Skin of body (tissue), 2 donors: ENCODE measurements around the gene GPR179. TPM values are rescaled to one million over a fixed set of nuclear protein-coding genes. Genes with fewer than 3 reads are reported as not detected.

ENCODE experiments used
- DNase-seq: peaks from one replicate; lab custom pipeline; 2025; lab: John Stamatoyannopoulos, UW
- total RNA-seq: library from RNA; depleted of rRNA; stranded (reverse); fragments of >200 nt; gene quantifications from one replicate; pipeline ENCODE4 v1.2.3, GENCODE V29; 2014

GPR179 gene
- total RNA-seq, 1 donor from 2014 or later, result 0.10 TPM

DNA sequence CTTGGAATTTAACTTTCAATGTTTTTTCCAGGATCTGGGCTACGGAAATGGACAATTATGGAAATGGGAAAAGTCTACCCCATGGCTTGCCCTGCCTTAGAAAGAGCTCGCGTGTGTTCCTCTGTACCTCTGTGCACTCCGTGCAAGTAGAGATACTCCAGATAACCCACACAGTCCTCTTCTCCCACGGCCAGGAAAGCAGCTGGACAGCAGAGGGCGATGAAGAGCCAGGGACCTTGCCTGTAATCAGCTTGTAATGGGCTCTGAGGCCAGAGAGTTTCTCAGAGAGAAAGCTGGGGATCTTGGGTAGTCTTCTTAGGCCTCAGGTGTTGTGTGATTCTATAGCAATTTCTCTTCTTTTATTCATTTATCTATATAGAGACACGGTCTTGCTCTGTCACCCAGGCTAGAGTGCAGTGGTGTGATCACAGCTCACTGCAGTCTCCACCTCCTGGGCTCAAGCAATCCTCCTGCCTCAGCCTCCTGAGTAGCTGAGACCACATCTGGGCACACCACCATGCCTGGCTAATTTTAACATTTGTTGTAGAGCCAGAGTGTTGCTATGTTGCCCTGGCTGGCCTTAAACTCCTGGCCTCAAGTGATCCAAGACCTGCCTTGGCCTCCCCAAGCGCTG is 5.5 kb upstream of the GPR179 start:
- DNase-seq, result peak; percentile 77

DNA sequence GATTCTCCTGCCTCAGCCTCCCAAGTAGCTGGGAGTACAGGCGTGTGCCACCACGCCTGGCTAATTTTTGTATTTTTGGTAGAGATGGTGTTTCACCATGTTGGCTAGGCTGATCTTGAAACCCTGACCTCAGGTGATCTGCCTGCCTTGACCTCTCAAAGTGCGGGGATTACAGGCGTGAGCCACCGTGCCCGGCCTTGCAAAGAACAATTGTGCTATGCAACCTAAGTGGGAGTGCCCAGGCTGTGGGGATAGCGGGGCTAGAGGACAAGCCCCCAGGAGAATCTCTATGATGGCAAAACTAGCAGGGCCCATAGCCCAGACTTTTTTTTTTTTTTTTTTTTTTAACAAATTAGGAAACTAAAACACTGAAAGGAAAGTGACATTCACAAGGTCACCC is 2.0 kb upstream of the GPR179 start:
- DNase-seq, result no peak

DNA sequence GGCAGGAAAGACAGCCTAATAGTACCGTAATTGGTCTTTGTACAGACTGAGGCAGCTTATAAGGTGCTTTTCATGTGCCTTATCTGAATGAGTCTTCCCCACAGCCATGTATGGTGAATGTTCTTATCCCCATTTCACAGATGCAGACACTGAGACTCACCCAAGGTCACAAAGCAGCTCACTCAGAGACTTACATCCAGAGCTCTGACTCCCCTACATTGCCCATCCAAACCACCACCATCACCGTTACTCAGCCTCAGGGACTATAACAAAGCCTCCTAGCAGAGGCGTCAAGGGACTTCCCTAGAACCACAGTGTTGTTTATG is 627 bp upstream of the GPR179 start:
- DNase-seq, result no peak

DNA sequence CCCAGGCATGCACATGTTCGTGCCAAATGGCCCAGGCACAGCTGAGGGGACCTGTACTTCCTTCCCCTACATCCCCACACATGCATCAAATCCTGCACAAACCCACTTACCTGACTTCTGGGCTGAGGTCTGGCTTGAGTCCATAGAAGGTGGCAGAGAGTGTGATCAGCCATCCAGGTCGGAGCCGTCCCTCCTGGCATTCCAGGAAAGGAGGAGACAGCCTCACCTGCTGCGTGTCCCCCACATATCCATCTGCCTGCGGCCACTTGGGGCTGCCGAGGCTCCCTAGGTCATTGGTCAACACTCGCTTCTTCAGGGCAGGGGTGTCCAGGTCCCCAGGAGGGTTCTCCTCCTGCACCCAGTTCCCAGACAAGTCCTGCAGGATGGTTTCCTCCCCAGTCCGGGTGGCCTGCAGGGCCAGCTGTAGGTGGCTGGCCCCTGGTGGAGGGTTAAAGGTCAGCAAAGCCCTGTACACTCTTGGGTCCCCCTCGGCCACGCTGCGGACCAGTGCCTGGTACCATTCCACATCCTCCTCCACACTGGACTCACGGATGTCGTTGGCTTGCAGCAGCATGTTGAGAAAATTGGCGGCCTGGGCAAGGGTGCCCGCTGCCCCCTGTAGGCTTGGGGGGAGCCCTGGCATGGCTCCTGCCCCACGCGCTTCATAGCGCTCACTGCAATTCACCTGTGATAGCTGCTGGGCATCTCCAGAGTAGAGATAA is 709 bp downstream of the GPR179 start:
- no peak for DNase-seq

DNA sequence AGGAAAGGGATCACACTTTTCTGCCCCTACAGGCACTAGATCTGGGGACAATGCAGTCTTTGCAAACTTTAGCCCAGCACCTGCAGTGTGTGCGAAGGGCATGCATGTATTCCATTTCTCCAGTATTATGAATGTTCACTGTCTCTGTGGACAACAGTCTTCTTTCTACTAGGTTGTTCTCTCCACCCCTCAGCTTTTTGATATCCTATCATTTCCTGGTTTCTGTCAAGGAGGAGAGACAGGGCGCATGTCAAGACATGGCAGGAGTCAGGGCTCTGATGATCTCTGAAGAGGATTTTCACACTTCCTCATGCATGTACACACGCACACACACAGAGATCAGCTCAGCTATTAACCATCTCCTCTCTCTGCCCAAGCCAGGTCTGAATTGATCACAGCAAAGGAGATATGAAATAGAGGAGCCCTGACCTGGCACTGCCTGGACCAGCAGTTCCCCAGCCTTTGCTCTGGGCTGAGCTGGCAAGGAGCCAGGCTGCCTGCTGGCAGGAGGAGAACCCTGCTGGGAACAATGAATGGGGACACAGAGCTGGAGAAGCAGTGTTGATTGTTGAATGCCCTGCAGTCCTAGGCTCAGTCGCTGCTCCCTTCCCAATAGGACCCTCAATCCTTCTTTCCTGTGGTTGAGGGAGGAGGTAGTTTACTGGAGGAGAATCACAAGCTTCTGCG is 2.6 kb downstream of the GPR179 start:
- DNase-seq, result no peak

DNA sequence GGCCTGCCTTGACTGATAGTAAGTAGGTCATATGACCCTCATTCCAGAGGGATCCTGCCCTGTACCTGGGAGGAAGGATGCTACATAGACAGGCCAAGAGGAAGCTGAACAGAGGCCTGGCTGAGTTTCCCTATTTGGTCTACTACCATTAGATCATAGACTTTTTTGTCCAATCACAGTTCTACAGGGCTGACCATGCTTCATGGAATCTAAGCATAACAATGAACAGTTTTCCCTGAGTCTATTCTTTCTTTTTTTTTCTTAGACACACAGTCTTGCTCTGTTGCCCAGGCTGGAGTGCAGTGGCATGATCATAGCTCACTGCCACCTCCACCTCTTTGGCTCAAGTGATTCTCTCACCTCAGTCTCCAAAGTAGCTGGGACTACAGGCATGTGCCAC is 3.9 kb downstream of the GPR179 start:
- DNase-seq, result no peak

DNA sequence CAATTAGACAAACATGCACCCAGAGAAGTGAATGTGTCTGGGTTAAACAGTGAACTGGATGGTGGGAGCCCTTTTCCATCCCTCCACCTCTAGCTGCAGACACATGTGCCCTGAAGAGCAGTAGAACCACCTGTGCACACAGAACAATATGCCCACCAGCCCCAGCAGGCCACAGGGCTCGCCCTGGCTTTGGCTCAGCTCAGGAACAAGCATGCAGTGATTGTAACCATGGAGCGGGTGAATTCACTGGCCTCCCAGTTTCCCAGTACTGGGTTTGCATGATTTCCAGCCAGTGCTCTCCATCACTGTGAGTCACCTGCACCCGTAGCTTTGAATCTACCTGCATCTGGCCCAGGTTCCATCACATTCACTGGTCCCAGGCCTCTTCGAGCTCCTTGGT is 5.2 kb downstream of the GPR179 start:
- DNase-seq, result no peak

DNA sequence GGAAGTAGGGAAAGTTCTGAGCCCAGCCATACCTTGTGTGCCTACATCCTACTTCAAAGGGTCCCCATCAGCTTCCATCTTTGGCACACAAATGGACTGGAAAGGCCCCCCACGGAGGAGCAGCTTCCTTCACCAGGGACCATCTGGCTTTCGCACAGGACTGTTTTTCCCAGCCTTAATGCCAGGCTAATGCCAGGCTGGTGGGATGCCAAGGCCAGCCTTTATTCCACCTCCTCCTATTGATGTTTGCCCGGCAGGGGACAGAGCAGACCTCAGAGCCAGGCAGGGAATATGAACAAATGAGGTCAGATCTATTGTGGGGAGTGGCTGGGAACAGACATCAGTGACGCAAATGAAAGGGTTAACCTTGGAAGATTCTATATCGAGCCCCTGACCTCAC is 5.7 kb downstream of the GPR179 start:
- no peak for DNase-seq

DNA sequence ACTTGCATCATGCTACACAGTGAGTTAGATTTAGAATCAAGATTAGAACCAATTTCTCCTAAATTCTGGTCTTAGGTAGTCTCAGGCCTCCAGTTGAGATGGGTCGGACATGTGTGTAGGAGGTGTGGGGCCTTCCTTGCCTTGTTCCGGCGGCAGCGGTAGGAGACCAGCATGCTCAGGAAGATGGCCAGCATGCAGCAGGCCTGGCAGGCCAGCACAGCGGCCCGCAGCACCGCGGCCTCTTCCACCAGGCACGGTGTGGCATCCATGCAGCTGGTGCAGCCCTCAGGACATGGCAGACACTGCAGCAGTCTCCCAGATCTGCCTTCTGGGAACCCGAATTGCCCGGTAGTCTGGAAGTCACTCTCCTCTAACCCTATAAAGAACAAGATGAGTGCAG is 6.9 kb downstream of the GPR179 start:
- no peak for DNase-seq

DNA sequence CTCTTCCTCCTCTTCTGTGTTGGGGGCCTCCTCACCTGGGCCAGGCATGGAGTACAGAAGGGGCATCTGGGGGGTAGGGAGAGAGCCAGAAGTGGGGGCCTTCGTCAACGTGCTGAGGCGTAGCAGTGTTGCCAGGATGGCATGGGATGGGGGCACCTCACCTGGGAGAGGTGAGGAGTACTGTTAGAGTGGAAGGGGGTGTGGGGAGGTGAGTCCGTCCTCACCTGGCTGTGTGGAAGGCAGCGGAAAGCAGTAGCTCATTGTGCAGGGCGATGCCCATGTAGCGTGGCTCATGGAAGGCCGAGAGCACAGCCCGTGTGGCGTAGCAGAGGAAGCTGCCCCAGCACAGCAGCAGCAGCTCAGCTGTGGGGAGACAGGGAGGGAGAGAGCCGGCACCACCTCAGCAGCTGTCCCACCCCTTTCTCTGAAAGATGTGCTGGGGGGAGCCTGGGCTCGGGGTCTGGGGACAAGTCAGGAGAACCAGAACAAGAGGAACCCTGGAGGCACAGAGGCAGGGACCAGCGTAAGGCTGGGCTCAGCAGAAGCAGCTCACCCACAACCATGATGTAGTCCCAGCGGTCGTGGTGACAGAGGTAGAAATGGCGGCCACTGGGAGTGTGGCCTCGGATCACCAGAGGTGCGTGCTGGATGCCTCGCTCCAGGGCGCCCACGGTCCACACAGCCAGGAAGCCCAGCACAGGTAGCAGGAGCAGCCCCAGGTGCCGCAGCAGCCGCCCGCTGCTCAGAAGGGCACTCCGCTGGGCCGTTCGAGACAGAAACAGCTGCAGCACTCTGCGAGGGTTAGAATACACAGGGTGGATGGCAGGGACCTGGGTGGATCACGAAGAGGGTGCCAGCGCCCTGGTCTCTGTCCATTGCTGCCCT is 9.0 kb downstream of the GPR179 start:
- DNase-seq, result no peak

DNA sequence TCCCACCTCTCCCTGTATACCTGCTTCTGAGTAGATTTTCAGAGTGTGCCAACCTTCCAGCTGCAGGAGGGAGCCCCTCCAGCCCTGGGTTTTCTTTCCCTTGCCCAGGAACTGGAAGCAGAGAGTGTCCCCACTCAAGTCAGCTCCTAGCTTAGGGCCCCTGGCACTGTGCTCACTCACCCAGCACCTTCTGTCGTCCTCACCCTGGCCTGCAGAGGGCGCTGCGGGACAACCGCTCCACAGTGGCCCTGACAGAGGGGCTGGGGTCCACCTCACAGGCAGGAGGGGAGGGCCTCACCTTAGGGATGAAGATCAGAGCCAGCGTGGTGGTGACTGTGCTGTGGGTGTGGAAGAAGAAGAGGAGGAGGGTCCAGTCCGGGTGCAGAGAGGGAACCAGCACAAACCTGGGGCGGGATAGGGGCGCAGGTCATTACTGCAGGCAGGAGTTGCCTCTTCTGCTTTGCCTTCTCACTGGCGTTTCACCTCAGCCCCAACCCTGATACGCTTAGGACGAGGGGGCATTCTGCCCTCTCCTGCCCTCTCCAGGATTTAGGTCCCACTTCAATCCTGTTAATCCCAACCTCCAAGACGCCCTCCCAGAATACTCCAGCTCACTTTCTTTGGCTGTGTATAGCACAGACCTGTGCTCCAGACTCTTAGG is 10.0 kb downstream of the GPR179 start:
- no peak for DNase-seq

DNA sequence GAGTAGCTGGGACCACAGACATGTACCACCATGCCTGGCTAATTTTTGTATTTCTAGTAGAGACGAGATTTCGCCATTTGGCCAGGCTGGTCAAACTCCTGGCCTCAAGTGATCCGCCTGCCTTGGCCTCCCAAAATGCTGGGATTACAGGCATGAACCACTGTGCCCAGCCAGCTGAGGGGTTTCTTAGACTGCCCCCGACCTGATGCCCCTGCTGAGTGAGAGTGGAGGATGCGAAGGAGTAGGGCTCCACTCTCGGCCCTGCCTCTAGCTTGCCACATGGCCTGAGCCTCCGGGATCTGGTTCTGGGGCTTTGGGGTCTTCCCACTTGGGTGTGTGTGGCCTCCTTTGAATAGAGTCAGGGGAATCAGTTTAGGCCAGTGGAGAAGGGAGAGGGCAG is 11.0 kb downstream of the GPR179 start:
- DNase-seq, result no peak

DNA sequence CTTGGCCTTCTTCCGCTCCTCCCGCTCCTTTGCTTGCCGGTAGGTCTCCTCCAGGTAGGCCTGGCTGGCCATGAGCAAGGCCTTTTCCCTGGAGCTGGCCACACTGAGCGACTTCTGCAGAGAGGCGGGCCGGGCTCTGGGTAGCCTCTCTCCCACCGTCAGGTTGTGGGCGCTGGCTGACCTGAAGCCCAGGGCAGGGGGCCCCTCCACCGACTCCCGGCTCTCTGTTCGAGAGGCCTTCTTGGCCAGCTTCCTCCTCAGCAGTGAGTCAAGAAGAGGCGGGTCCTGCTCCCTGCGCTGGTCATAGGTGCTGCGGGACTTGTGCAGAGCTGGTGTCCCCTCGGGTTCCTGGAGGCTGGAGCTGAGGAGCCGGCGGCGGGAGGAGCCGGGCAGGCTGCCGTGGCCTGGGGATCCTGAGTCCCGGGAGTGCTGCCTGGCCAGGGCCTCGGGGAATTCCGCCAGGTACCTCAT is 12.8 kb downstream of the GPR179 start:
- no peak for DNase-seq

DNA sequence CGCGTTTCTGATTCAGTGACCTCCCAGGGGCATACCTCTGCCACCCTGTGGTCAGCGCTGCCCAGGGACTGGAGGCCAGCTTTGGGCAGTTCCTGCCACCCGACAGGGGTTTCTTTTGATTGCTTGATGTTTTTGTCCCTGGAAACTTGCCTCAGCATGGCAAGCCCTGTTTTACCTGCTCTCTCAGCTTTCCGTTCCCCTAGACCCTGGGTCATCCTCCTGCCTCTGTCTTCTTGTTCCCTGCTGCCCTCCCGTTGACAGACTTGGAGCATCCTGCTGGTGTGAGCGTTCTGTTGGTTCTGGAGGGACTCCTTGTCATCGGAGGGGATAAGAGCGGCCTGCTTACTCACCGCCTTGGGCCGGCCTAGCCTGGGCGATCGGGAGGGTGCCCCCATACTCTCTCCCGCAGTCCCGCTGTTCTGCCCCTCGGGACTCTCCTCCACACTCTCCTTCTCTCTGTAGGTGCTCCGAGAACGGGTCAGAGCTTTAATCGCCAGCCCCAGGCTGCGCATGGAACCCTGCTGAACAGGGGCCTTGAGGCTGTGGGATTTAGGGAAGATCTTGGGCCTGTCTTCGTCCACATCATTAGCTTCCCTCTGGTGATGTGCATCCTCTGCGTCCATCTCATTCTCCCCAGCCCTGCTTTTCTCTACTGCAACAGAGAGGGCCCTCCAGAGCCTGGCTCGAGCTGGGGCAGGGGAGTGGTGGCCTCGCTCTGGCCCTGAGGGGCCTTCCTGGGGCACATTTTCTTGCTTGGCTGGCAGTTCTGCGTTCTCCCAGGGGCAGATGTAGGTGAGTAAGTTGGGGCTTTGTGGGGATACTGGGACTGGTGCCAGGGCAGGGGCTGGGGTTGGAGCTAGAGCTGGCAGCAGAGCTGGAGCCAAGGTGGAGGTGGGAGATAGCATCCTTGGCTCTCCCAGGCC is 13.7 kb downstream of the GPR179 start:
- no peak for DNase-seq

DNA sequence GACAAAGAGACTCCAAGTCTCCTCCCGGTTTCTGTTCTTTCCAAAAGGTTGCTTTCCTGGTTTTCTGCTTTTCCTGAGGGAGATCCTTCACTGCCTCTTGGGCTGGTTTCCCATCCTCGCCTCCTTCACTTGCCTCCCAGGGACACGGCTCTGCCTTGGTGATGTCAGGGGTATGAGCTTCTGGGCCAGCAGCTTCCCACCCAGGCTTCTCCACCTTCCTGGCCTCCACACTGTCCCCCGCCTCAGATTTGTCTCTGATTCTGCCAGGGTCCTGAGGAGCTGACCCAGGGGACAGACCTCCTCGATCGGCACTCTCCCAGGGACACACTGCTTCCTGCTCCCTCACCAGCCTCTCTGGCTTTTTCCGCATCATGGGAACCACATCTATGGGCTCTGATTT is 14.5 kb downstream of the GPR179 start:
- DNase-seq, result no peak

DNA sequence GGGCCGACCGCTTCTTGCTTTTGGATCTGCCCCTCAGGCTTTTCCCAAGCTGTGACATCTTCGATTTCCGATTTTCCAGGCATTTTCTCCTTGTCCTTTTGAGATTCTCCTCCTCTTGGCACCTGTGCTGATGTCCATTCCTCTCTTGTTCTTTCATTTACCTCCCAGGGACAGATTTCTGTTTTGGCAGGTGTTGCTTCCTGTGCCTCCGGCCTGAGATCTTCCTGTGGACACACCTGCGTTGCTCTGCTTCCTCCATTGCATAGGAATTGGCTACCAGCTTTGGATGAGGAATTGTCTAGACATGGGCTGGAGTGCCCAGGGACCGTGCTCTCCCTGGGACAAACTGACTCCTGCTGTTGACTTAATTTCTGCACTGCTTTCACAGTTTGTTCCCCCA is 15.1 kb downstream of the GPR179 start:
- no peak for DNase-seq

DNA sequence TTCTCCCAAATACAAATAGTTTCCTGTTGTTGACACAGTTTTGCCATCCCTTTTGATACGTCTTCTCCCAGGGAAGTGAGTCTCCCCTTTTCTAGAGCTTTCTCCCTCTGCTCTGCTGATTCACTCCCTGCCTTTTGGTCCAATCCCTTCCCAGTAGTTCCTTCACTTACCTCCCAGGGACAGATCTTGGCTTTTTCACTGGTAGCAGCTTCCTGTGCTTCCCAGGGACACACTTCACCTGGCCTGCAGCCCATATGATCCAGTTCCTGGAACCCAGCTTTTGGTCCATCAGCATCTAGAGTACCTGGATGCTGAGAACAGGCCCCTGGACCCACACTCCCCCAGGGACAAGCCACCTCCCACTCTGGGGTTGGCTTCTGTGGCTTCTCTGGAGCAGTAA is 15.8 kb downstream of the GPR179 start:
- no peak for DNase-seq

DNA sequence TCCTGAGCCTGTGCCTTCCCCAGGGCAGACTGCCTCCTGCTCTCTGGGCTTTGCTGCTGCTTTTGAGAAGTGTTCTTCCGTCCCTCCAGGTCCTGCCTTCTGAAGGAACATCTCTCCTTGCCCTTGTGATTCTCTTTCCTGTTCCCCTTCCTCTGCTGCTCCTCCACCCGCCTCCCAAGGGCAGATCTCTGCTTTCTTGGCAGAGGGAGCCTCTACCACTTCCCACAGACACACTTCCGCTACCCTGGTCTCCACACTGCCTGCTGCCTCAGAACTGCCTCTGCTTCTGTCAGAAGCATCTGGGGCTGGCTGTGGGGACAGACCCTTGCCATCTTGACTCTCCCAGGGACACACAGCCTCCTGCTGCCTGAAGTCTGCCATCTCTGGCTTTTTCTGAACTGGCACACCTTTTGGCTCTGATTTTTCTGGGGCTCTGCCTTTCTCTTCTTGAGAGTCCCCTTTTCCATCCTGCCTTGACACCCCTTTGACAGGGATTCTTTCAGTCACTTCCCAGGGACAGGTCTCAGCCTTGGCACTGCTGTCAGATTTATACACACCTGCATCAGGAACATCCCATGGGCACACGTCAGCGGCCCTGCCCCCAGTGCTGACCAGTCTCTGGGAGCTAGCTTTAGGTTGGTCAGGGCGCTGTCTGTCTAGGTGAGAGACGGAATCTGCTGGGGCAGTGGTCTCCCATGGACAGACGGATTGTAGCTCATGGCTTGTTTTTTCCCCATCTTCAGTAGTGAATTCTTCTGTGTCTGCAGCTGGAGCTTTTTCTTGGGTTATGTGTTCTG is 16.6 kb downstream of the GPR179 start:
- no peak for DNase-seq

DNA sequence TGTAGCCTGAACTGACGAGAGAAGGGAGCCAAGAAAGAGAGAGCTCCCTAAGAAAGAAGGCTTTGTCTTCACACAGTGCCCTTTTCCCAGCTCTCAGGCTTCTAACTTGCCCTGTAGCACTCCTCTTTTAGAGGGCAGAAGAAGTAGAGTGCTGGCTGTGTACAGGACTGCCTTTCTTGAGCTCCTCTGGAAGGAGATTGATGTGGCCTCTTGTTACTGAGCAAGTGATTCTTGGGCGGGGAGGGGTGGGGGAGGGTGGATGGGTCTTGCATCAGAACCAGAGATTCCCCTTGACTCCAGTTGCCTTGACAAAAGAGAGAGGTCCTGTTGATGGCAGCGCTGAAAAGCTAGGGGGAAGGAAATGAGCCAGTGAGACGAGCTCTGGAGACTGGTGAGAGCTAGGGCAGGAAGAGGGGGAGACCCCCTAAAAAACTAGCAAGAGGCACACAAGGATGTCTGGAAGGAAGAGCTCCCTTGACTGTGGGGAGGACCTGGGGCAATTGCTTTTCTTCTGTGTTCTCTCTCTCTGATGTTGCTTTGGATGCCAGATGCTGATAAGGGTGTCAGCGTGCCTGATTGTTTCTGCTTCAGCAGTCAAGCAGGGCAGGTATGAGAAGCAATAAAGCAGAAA is 18.4 kb downstream of the GPR179 start:
- no peak for DNase-seq
